HG02763 (cell line): ENCODE measurements around the gene EMP3.
"Not testable (repeated sequence)": the region's sequence is repeated elsewhere in the genome, so short reads cannot be mapped to it uniquely, and the experiment has no call there.

Source experiments
- ATAC-seq: cut with Tn5 transposase; IDR thresholded peaks from one replicate; pipeline ENCODE4 v1.9.1; 2021; ENCODE audit warnings: mild to moderate bottlenecking, moderate library complexity; ENCODE audit not compliant: unreplicated experiment

The EMP3 gene

GRCh38 chr19:48325265-48325910 is at the start of gene EMP3:
TSS of gene EMP3 (plus strand) at chr19:48325552. CDS start at chr19:48326845, 1,293 bp downstream.
- ATAC-seq = no peak

- ATAC-seq = no peak
These were observed 45.6 kb upstream of the EMP3 start for GRCh38 chr19:48279747-48280146.

GRCh38 chr19:48283908-48284307 is 41.4 kb upstream of the EMP3 start:
- ATAC-seq = no peak

GRCh38 chr19:48284896-48285295 is 40.5 kb upstream of the EMP3 start:
- no peak for ATAC-seq

- no peak for ATAC-seq
These were observed 37.6 kb upstream of the EMP3 start for GRCh38 chr19:48287748-48288147.

- no peak for ATAC-seq
These were observed 35.0 kb upstream of the EMP3 start for GRCh38 chr19:48290401-48290770.

- no peak for ATAC-seq
These were observed 34.4 kb upstream of the EMP3 start for GRCh38 chr19:48290771-48291488.

GRCh38 chr19:48291489-48291815 is 33.9 kb upstream of the EMP3 start:
- ATAC-seq = not testable (repeated sequence)

GRCh38 chr19:48292798-48293197 is 32.6 kb upstream of the EMP3 start:
- ATAC-seq = no peak

- ATAC-seq = no peak
These were observed 29.9 kb upstream of the EMP3 start for GRCh38 chr19:48295458-48295857.

- ATAC-seq = no peak
These were observed 28.2 kb upstream of the EMP3 start for GRCh38 chr19:48296963-48297734.

- no peak for ATAC-seq
These were observed 27.4 kb upstream of the EMP3 start for GRCh38 chr19:48297975-48298374.

GRCh38 chr19:48301886-48302599 is 23.3 kb upstream of the EMP3 start:
- ATAC-seq = no peak

- no peak for ATAC-seq
These were observed 22.8 kb upstream of the EMP3 start for GRCh38 chr19:48302600-48302959.

GRCh38 chr19:48303367-48303766 is 22.0 kb upstream of the EMP3 start:
- no peak for ATAC-seq

- no peak for ATAC-seq
These were observed 21.5 kb upstream of the EMP3 start for GRCh38 chr19:48303866-48304265.

GRCh38 chr19:48308631-48309586 is 16.4 kb upstream of the EMP3 start:
- ATAC-seq = no peak

GRCh38 chr19:48309731-48310130 is 15.6 kb upstream of the EMP3 start:
- ATAC-seq = not testable (repeated sequence)

GRCh38 chr19:48310227-48310626 is 15.1 kb upstream of the EMP3 start:
- ATAC-seq = no peak

GRCh38 chr19:48311384-48311783 is 14.0 kb upstream of the EMP3 start:
- no peak for ATAC-seq
